ENCODE data around the gene PHLDB2.
"Not testable (repeated sequence)": the region's sequence is repeated elsewhere in the genome, so short reads cannot be mapped to it uniquely, and the experiment has no call there.

The PHLDB2 gene
- long read RNA-seq, donor 1, full-length matches to known transcripts = 4 of 4 reads
- long read RNA-seq, donor 1, partial matches to known transcripts = 0 of 4 reads
- long read RNA-seq, donor 1, other reads (novel, unspliced or antisense) = 0 of 4 reads
- long read RNA-seq, donor 2, full-length matches to known transcripts = 3 of 20 reads
- long read RNA-seq, donor 2, partial matches to known transcripts = 17 of 20 reads
- long read RNA-seq, donor 2, other reads (novel, unspliced or antisense) = 0 of 20 reads
- long read RNA-seq, donor 3, full-length matches to known transcripts = 7 of 7 reads
- long read RNA-seq, donor 3, partial matches to known transcripts = 0 of 7 reads
- long read RNA-seq, donor 3, other reads (novel, unspliced or antisense) = 0 of 7 reads
- long read RNA-seq, donor 4, full-length matches to known transcripts = 6 of 25 reads
- long read RNA-seq, donor 4, partial matches to known transcripts = 19 of 25 reads
- long read RNA-seq, donor 4, other reads (novel, unspliced or antisense) = 0 of 25 reads
- long read RNA-seq, donor 5, full-length matches to known transcripts = 4 of 4 reads
- long read RNA-seq, donor 5, partial matches to known transcripts = 0 of 4 reads
- long read RNA-seq, donor 5, other reads (novel, unspliced or antisense) = 0 of 4 reads
- long read RNA-seq, donor 6, partial matches to known transcripts = 5 of 7 reads
- long read RNA-seq, donor 6, other reads (novel, unspliced or antisense) = 0 of 7 reads
- long read RNA-seq, donor 7, full-length matches to known transcripts = 5 of 5 reads
- long read RNA-seq, donor 7, partial matches to known transcripts = 0 of 5 reads
- long read RNA-seq, donor 7, other reads (novel, unspliced or antisense) = 0 of 5 reads
- long read RNA-seq, donor 8, full-length matches to known transcripts = 8 of 8 reads
- long read RNA-seq, donor 8, partial matches to known transcripts = 0 of 8 reads
- long read RNA-seq, donor 8, other reads (novel, unspliced or antisense) = 0 of 8 reads

DNA sequence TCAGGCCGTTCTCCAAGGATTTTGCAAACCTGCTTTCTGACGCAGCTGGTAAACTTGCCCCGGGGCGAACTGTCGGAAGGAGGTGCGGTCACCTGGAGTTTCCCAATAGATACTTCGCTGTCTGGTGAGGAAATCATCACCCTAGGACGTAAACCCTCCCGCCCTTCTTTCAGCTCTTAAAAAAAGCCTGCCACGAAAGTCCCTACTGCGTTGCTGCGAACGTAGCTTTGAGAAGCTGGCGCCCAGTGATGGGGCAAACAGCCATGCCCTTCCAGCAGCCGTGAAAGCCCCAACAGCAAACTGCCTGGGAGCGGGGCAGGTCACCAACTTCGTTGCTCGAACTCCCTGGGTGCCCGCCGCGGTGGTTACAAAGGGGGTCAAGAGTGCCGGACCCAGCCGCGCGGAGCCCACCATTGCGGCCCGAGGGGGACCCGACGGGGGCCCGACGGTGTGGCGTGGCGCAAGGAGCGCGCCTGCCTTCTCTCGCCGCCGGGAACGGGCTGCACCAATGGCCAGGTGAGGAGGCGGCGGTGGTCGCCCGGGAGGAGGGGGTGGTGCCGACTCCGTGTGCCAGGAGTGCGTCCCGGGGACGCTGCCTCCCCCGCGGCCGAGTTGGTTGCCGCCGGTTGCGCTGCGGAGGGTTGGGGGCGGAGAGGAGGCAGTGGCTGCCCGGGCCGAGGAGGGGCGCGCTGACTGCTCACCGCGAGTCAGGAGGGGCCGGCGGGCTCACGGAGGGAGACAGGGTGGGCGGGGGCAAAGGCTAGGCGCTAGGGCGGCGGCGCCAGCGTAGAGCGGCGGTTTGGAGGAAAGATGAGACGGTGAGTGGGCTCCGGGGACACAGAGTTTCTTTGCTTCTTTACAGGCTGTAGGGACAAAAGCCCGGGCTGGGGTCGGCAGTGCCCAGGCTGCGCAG lies at the start of gene PHLDB2:
Gene PHLDB2 (plus strand): TSS at position 205 of the 913 bp plus-strand sequence. CDS start 24,813 bp downstream, outside the sequence.
- peak; percentile 95 for DNase-seq

DNA sequence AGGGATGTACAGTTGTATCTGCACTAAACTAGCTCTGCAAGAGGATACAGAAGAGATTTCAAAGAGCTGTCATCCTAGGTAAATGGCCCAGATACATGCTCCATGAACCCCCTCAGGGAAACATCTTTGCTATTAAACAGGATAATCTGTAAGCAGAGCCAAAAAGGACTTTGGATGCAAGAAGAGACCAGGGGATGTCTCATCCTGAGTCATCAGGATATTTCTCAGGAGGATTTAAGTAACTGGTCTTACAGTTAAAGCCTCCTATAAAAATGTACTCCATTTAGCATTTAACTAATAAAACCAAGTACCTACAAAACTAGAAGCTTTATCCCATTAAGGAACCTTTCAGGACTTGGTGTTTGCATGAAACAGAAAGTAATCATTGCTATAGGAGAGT lies 48.2 kb upstream of the PHLDB2 start:
- no peak for DNase-seq

DNA sequence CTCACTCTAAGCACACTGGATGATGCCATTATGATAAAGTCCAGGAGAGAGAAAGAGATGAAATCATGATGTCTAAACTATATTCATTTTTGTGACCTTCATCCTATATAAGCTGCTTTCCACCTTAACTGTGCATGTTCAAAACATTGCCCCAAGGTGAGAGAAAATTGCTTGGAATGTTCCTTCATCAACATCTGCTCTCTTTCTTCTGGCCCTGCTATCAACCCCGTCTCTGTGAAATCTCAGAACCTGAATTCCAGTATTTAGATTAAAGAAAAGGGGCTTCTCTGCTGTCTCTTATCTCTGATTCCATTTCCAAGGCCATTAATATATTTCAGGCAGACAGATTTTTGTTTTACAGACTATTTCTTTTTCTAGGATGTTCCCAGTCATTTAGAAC lies 47.3 kb upstream of the PHLDB2 start:
- no peak for DNase-seq

DNA sequence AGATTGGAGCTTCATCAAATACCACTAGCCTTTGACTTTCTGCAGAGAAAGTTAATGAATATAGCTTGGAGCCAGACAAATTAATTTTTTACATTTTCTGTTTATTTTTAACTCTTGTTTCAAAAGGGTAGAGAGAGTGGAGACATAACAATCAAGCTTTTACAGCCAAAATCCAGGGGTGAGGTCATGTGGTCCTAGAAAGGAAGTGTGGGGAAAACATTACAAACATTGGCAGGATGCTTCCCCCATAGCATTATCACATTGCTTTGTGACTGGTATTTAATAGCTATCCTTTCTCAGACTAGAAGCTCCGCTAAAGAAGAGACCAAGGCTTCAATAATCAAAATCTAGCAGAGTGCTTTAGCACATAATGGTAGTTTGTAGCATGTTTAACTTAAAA lies 46.4 kb upstream of the PHLDB2 start:
- no peak for DNase-seq

DNA sequence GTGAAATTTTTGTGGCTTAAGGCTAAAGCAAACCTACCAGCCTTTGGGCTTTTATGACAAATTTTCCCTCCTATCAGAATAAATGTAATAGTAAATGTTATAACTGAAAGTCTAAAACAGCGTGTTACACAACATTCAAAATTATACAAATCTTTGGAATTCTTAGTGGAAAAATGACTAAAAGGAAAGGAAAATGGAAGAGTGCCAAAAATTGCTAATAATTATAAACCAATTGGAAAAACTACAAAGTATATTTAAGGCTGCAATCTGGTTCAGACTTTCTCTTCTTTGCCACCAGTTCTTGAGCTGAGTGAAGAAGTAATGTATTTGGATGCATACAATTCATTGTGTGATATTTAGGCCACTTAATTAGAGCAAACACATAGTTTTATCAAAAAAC lies 45.6 kb upstream of the PHLDB2 start:
- no peak for DNase-seq

DNA sequence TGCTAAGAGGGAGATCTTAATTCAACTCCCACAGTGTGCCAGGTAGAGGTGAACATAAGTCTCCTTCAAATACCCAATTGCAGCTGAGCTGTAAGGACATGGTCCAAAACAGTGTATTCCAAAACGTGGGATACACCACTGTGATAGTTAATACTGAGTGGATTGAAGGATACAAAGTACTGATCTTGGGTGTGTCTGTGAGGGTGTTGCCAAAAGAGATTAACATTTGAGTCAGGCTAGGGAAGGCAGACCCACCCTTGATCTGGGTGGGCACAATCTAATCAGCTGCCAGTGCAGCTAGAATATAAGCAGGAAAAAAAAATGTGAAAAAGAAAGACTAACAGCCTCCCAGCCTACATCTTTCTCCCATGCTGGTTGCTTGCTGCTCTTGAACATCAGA lies 45.1 kb upstream of the PHLDB2 start:
- DNase-seq = no peak

DNA sequence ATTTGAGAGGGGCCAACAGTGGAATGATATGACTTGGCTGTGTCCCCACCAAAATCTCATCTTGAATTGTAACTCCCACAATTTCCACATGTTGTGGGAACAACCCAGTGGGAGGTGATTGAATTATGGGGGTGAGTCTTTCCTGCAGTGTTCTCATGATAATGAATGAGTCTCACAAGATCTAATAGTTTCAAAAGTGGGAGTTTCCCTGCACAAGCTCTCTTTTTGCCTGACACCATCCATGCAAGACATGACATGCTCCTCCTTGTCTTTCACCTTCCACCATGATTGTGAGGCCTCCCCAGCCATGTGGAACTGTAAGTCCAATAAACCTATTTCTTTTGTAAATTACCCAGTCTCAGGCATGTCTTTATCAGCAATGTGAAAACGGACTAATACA lies 42.3 kb upstream of the PHLDB2 start:
- not testable (repeated sequence) for DNase-seq

DNA sequence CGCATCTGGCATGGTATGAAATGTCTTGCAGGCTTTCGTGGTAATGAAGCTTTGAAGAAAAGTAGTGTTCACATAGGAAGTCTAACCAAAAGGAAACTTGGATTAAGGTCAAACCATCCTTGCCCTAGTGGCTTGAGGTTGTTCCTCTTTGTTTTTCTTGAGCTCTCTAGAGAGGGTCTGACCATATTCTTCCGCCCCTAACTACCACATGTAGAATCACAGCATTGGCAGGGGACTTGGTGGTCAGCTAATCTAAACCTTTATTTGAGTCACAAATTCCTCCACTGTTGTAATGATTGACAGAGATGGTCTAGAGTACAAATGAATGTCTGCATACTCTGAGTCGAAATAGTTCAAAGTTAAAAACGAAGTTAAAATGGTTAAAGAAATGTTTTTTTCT lies 39.1 kb upstream of the PHLDB2 start:
- DNase-seq = no peak

DNA sequence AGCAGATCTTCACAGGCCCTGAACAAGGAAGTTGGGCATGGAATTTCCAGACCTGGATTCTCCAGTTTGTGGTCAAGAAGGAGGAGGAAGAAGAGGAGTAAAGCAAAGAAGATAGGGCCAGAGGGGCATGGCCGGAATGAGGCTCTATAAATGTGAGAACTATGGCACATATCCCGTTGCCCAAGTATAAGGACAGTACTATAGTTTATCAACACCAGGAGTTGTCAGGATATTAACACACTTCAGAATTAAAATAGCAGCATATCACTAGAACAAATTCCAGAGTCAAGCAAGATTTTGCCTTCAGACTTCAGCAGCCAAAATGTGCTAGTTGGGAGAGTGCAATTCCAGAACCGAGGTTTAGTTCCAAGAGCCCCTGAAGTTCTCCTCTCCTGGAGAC lies 38.4 kb upstream of the PHLDB2 start:
- no peak for DNase-seq

DNA sequence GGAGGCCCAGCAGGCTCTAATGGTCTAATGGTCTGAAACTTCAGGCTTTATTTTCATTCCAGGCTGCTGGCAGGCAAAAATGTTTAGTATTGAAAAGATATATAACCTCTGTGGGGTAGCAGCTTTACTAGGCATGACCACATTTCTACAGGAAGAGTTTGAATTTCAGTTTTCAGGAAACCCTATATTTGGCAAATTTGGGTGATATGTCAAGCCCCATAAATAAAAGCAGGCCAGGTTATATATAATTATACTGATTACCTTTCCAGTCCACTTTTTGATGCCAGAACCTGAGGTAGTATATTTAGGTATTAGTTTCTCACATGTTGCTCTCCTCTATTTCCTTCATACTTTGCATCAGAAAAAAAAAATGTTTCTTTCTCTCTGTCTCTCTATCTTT lies 37.2 kb upstream of the PHLDB2 start:
- no peak for DNase-seq

DNA sequence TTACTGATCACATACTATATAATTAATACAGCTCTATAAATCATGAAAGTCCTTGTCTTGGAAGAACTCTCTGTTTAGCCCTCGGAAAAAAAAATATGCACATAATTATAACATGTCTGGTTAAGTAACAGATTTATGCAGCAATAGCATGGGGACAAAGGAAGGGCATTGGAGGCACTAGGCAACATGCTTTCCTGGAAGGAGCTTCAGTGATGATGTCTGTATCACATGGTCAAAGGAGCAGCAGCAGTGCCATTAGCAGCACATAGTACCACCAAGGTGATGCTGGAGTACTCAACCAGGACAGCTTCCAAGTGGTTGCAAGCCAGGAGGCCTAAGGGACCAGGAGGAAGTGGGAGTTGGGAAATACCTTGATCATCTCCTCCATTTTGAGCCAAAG lies 36.3 kb upstream of the PHLDB2 start:
- no peak for DNase-seq

DNA sequence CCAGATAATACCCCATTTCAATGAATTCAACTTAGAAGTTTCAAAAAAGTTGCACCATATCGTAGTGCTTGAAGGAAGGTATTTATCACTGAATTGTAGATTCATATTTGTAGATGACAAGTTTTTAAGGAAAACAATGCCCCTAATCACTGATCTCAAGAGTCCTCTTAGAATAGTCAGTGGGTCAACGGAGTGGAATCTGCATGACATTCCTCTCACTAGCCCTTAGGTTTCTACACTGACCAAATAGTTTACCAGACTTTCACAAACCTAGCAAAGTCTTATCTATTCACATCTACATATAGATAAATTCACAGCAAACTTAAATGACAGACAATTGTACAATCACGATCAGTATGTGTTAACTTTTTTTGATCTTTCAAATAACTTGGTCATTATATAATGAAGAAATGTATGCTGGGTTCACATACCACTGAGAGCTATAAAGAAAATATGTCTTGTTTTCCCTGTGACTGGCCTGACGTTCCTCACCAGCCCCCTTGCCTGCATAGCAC lies 35.7 kb upstream of the PHLDB2 start:
- no peak for DNase-seq

DNA sequence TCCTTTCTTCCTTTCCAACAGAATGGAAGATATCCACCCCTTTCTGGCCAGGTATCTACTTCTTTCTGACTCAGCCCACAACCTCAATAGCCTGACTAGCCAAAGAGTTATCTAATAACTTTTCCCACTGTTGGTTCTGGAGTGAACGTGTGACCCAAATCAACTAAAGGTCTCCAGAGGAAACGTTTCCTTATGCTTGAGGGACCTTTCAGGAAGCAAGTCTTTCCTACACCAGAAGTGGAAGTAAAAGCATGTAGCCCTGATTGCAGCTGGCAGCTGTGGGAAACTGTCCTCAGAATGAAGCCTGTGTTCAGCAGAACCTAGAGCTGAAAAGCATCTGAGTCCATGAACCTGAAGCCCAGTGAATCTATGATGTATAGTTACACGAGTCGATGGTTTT lies 34.7 kb upstream of the PHLDB2 start:
- no peak for DNase-seq

DNA sequence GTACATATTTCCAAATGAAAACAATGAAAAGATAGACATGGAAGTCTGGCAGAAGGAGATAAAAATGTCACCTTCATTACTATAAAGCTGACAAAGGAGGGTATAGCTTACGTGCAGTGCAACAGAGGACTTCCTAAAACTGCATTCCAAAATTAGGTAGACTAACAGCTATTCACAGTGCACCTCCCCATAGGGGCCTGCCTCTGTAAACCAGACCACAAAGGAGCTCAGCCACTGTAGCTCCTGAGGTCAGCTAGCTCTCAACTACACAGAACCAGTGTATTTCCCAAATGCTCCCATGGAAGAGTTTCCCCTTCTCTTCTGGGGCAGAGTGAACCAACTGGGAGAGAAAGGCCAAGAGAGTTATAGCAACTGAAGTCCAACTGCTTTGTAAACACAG lies 31.2 kb upstream of the PHLDB2 start:
- no peak for DNase-seq

DNA sequence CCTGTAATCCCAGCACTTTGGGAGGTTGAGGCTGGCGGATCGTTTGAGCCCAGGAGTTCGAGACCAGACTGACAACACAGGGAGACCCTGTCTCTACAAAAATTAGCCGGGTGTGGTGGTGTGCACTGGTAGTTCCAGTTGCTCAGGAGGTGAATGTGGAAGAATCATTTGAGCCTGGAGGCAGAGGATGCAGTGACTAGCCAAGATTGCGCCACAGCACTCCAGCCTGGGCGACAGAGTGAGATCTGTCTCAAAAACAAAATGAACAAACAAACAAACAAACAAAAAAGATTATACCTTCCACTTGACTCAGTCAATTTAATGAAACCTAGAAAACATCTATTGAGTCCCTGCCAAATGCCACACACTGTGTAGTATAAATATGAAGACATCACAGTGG lies 30.5 kb upstream of the PHLDB2 start:
- no peak for DNase-seq

DNA sequence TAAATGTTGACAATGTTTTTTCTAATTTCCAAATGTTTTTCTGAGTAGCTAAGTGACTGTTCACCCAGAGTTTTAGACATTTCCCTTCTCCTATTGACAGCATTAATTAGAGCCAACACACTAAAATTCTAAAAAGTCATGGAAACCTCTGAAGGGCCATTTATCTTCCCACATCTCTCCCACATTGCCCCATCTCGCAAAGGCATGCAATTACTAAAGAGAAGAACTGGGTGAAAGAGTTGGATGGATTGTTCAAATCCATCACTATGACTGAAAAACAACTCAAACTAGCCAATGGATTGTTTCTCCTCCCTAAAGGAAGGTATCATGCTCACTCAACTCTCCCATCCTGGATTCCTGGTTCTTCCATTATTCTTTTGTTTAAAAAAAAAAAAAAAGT lies 30.0 kb upstream of the PHLDB2 start:
- no peak for DNase-seq

DNA sequence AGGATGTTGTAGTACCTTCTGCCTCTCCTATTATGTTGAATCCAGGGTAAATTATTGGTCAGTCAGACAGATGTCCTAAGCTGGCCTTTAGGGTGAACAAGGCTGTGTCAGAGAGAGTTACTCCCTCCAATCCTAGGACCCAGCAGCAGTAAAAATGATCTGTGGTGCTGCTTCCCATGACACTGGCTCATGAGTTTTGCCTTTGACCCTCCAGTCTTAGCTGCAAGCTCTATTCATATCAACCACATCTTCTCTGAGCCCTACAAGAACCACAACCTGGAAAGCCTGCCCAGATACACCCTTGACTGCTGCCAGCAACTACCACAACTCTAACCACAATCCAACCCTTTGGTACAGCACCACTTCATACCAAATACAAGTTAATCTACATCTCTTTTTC lies 27.2 kb upstream of the PHLDB2 start:
- no peak for DNase-seq

DNA sequence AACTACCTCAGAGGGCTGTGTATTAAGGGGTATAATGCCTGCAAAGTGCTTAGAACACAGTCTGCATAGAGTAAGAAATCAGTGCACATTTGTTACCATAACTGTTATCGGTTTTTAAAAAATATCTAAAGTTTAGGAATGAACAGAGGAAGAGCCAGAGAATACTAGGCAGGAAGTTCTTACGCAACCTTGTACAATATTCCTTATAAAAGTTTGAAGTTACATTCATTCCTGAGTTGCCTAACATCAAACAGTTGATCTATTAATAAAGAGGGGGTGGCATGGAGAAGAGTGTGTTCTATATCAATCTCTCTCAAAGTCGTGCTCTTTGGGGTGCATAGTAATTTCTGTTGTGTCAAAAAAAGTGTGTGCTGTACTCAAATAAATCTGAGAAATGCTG lies 22.0 kb upstream of the PHLDB2 start:
- no peak for DNase-seq

DNA sequence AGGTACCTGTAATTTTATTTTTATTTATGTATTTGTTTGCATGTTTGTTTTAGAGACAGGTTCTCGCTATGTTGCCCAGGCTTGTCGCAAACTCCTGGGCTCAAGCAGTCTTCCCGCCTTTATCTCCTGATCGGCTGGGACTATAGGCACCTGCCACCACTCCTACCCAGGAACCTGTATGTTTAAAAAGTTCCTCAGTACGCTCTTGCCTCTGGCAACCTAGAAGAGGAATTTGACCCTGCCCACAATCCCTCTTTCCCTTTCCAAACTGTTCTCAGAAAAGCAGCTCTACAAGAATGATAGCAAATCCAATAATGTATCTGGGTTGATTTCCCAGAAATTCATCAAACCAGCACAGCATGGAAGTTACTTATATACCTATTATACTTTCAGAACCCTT lies 20.9 kb upstream of the PHLDB2 start:
- DNase-seq = no peak

DNA sequence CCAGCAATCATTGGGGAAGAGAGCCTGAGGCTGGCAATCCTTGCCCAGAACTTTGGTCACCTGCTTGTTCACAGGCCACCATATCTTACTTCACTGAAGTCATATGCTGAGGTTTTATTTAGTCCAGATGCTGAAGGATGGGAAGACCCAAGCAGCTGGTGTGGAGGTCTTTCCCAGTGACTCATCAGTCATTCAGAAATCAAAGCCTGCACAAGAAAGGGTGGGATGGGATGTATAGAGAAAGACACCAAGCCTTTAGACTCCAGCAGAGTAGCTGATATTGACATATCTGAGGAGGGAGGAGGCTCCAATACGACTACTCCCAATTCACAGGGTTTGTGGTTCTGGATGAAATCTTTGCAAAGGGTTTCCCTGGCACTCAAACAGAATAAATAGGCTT lies 13.0 kb upstream of the PHLDB2 start:
- DNase-seq = no peak

DNA sequence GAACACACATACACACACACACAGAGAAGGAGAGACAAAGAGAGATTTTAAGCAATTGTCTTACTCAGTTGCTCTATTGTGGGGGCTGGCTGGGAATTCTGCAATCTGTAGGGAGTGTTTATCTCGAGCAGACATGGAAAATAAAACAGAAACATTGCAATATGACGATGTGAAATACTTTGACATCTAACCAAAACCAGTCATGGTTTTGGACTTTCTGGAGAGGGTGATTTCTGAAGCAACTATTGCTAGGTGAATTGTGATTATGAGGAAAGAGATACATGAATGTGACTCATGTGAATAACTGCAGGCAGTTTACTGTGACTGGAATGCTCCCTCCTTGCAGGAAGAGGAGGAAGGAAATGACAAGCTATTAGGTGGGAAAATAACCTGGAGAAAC lies 12.3 kb upstream of the PHLDB2 start:
- DNase-seq = no peak

DNA sequence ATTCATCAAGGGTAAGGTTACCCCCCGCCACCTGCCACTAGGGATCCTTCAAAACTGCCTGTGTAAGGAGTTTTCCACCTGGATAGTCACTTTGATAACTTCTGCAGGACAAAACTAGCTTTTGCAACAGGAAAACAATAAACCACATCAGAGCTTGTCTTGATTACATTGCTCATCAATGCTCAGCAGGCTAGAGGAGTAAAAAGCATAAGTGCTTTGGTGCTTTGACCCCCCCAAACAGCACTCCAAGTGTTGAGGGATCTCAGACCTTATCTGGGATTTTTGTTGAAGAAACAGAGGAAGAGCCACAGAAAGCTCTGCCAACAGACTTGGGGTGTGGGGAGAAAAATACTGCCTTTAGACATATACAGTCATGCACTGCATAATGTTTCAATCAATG lies 10.8 kb upstream of the PHLDB2 start:
- no peak for DNase-seq

Data from right kidney (tissue), 9 donors.